Stimulated activated naive B cell treated with anti-CD40 and anti-IgM and Interleukin-4, amounts not matched to agents 10 μg/mL and 1 μg/mL and 100 μg/mL, for 72 hours (primary cell): Measurements from ENCODE around the gene DLL4.
A peak's percentile ranks its signal among the peaks of the same experiment; 100 is the strongest.
"Not testable (repeated sequence)": the region's sequence is repeated elsewhere in the genome, so short reads cannot be mapped to it uniquely, and the experiment has no call there.

ENCODE experiments used
- ATAC-seq, 2 donors: fragments of 150-1000 bp; cut with Tn5 transposase; replicated peaks; 2 replicates each; pipeline ENCODE4 v1.10.0; 2021; ENCODE audit warnings: moderate library complexity in 1 of 2
- DNase-seq: peaks from one replicate; pipeline ENCODE4 v3.0.0; 2021
- H3K27ac Mint-ChIP-seq: one replicate; pipeline ENCODE4 v1.8.0; 2022; ENCODE audit warnings: mild to moderate bottlenecking, mixed read lengths
- H3K27me3 Mint-ChIP-seq, 2 donors: one replicate each; pipeline ENCODE4 v1.8.0; 2022; ENCODE audit warnings: mixed read lengths in 2 of 2
- H3K36me3 Mint-ChIP-seq, 2 donors: one replicate each; pipeline ENCODE4 v1.8.0; 2022; ENCODE audit warnings: mixed read lengths in 2 of 2, mild to moderate bottlenecking in 1 of 2
- H3K4me1 Mint-ChIP-seq, 2 donors: one replicate each; pipeline ENCODE4 v1.8.0; 2022; ENCODE audit warnings: mixed read lengths in 2 of 2, mild to moderate bottlenecking in 1 of 2
- H3K4me3 Mint-ChIP-seq, 2 donors: one replicate each; pipeline ENCODE4 v1.8.0; 2022; ENCODE audit warnings: mild to moderate bottlenecking in 2 of 2, mixed read lengths in 2 of 2, moderate library complexity in 1 of 2
- H3K9me3 Mint-ChIP-seq, 2 donors: one replicate each; pipeline ENCODE4 v1.8.0; 2022; ENCODE audit warnings: mixed read lengths in 2 of 2, mild to moderate bottlenecking in 1 of 2

DLL4 gene

DNA sequence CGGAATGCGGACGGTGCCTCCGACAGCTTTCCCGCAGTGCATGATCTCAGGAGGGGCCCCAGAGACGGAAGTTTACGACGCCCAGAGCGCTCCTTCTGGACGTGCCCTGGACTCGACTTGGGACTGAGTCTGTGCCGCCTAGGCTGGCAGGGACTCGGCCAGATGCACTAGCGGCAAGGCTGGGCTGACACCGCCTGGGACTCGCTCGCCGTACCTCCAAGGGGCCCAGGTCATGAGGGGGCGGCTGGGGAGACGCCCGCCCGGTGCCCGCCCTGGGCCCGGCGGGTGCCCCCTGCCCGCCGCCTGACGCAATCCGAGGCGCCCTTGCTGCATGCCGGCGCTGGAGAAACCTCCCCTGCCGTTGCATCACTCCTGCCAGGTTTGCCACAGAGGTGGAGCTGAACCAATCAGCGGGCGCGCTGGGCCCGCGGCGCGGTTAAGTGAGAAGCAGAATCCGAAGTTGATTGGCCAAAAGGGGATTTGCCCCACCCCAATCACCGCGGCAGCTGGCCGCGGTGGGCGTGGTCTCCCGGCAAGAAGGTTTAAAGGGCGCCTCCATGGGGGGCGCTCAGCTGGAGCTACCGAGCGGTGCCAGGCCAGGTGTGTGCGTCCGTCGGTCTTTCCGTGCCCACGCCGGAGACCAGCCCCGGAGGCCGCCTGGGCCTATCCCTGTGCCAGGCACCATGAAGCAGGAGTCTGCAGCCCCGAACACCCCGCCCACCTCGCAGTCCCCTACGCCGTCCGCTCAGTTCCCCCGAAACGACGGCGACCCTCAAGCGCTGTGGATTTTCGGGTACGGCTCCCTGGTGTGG, 24.0 kb downstream of the DLL4 start, which contains the start of gene CHAC1:
TSS of gene CHAC1 (plus strand) at position 571 of the 812 bp plus-strand sequence. CDS start at position 684, 113 bp downstream.
- H3K27ac Mint-ChIP-seq = peak within 1 kb of the TSS; percentile 91
- H3K9me3 Mint-ChIP-seq = no peaks in the 10 kb centered on the region
- ATAC-seq = peak; percentile 96 to 98
- H3K36me3 Mint-ChIP-seq = peaks cover 5 to 8% of the 10 kb centered on the region in 2 donors
- peaks cover 18 to 25% of the 10 kb centered on the region in 2 donors for H3K4me1 Mint-ChIP-seq
- peak within 1 kb of the TSS; percentile 87 to 92 for H3K4me3 Mint-ChIP-seq
- DNase-seq = peak; percentile 86
- H3K27me3 Mint-ChIP-seq = peaks cover 5 to 12% of the 10 kb centered on the region in 2 donors

DNA sequence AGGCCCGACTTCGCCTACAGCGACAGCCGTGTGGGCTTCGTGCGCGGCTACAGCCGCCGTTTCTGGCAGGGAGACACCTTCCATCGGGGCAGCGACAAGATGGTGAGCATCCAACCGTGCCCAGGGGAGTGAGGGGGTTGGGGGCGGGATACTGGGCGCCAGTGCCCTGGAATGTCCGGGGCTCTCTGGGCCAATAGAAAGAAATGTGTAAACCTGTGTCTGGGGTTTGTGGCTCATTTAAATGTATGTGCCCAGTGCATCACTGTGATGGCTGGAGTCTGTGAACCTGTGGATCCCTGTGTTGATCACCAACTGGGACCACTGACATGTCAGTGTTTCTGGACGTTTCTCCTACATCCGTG, 24.6 kb downstream of the DLL4 start:
- ATAC-seq = no peak
- H3K27ac Mint-ChIP-seq = peak overlapping the region; percentile 91
- H3K36me3 Mint-ChIP-seq = peaks cover 5 to 8% of the 10 kb centered on the region in 2 donors
- H3K9me3 Mint-ChIP-seq = no peaks in the 10 kb centered on the region
- H3K4me3 Mint-ChIP-seq = peak overlapping the region; percentile 87 to 92
- peaks cover 19 to 25% of the 10 kb centered on the region in 2 donors for H3K4me1 Mint-ChIP-seq
- peaks cover 5 to 9% of the 10 kb centered on the region in 2 donors for H3K27me3 Mint-ChIP-seq
- no peak for DNase-seq

DNA sequence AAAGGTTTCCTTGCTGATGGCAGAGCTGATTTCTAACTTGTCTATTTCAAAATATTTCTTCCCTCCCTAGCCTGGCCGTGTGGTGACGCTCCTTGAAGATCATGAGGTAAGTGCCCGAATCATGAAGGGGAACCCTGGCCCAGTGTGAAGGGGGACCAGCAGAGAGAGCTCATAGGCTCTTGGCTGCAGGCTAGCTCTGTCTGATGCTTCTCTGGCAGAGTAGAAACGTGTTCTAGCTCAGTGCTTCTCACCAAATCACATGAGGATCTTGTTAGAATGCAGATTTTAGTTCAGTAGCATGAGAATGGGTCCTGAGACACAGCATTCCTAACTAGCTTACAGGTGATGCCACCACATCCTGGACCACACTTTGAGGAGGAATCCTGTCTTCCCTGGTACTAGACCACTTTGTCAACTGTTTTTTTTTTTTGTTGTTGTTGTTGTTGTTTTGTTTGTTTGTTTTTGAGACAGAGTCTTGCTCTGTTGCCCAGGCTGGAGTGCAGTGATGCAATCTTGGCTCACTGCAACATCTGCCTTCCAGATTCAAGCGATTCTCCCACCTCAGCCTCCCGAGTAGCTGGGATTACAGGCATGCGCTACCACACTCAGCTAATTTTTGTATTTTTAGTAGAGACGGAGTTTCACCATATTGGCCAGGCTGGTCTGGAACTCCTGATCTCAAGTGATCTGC, 25.2 kb downstream of the DLL4 start:
- not testable (repeated sequence) for H3K27me3 Mint-ChIP-seq, H3K9me3 Mint-ChIP-seq, H3K27ac Mint-ChIP-seq, ATAC-seq, H3K36me3 Mint-ChIP-seq, DNase-seq
- H3K4me3 Mint-ChIP-seq = peak overlapping the region; percentile 87 to 92
- H3K4me1 Mint-ChIP-seq = peaks cover 22 to 25% of the 10 kb centered on the region in 2 donors

DNA sequence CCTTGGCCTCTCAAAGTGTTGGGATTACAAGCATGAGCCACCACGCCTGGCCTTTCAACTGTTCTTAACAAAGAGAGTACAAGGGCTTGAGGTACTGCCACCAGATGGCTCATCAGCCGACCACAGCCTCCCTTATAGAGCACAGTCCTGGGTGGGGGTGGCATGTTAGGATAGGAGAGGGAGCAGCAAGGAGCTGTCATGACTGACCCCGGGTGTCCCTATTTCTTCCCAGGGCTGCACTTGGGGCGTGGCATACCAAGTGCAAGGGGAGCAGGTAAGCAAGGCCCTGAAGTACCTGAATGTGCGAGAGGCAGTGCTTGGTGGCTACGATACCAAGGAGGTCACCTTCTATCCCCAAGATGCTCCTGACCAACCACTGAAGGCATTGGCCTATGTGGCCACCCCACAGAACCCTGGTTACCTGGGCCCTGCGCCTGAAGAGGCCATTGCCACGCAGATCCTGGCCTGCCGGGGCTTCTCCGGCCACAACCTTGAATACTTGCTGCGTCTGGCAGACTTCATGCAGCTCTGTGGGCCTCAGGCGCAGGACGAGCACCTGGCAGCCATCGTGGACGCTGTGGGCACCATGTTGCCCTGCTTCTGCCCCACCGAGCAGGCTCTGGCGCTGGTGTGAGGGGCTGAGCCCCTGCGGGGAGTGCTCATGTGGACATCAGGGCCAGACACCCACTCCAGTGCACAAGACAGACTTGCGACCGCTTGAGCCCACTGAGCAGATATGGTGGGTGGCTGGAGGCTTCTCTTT, 26.2 kb downstream of the DLL4 start:
- H3K36me3 Mint-ChIP-seq = peaks cover 5 to 8% of the 10 kb centered on the region in 2 donors
- no peak overlapping the region for H3K4me3 Mint-ChIP-seq
- peaks cover 30 to 35% of the 10 kb centered on the region in 2 donors for H3K4me1 Mint-ChIP-seq
- ATAC-seq (no peak), DNase-seq (no peak)
- no peak overlapping the region for H3K27ac Mint-ChIP-seq
- H3K9me3 Mint-ChIP-seq = no peaks in the 10 kb centered on the region
- H3K27me3 Mint-ChIP-seq = peaks cover 0 to 4% of the 10 kb centered on the region in 2 donors

DNA sequence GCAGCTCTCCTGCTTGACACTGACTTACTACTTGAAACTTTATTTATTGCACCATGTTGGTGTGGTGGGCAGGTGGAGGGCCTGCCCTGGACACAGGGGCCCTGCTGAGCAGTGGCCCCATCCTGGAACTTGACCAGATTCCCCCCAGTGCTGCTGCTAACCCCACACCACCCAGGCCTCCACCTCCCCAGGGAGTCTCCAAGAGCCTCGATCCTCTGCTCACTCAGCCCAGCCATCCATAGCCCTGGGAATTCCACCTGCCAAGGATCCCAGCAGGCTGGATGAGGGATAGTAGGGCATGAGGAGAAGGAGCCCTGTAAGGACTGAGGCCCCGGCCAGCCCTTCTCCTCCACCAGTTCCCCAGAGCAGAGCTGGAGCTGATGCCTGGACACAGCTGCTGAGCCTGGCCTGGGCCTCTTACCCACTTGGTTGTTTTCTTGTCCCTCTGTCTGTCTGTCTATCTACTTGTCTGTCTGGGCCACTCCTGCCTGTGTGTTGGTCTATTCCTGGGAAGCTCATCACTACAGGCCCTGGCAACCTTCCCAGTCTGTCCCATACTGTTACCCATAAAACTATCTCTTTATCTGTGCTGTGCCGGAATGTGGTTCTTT, 26.9 kb downstream of the DLL4 start:
- Mint-ChIP-seq H3K9me3 (no peaks in the 10 kb centered on the region), H3K36me3 (peaks cover 5 to 8% of the 10 kb centered on the region in 2 donors), H3K27me3 (peaks cover 0 to 4% of the 10 kb centered on the region in 2 donors), H3K4me3 (no peak overlapping the region), H3K4me1 (peaks cover 31 to 38% of the 10 kb centered on the region in 2 donors), H3K27ac (no peak overlapping the region)
- DNase-seq (no peak), ATAC-seq (no peak)

DNA sequence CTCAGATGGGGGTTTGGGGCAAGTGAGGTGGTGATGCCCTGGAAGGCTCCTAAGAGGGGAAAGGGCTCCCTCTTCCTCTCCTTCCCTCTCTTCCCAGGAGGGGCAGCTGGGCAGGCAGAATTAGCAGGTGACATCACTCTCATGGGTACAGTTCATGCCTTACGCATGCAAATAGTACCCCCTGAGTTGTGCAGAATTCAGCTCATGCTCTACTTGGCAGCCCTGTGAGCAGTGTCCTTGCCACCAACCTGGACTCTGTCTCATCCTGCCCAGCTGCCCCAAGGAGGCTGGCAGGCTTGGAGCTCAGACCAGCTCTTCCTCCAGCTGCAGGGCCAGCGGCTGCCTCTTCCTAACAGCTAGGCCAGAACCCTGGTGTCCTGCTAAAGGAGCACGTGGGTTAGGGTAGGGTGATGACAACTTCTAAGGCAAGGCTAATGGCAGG, 27.4 kb downstream of the DLL4 start:
- DNase-seq = no peak
- no peak for ATAC-seq
- Mint-ChIP-seq H3K4me3 (no peak overlapping the region), H3K27me3 (peaks cover 0 to 3% of the 10 kb centered on the region in 2 donors), H3K27ac (no peak overlapping the region), H3K9me3 (no peaks in the 10 kb centered on the region), H3K36me3 (peaks cover 5 to 8% of the 10 kb centered on the region in 2 donors), H3K4me1 (peaks cover 31 to 38% of the 10 kb centered on the region in 2 donors)

DNA sequence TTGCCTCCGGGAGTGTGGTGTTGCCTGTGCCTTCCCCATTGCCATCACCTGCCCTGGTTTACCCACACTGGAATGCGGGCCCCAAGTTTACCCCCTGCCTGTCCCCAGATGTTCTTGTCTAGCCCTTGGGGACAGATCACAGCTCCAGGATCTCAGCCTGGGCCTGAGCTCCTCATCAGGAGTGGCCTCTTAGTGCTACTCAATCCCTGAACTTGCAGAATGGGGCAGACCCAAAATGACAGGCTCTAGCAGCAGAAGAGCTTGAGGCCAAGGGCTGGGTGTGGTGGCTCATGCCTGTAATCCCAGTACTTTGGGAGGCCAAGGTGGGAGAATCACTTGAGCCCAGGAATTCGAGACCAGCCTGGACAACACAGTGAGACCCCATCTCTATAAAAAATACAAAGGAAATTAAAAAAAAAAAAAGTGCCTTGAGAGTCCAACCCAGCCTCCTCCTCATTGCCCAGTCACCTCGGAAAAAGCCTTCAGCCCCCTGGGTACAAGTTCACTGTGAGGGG, 28.0 kb downstream of the DLL4 start:
- no peak overlapping the region for H3K4me3 Mint-ChIP-seq
- no peak overlapping the region for H3K27ac Mint-ChIP-seq
- no peaks in the 10 kb centered on the region for H3K27me3 Mint-ChIP-seq
- no peaks in the 10 kb centered on the region for H3K9me3 Mint-ChIP-seq
- H3K36me3 Mint-ChIP-seq = peaks cover 5 to 8% of the 10 kb centered on the region in 2 donors
- ATAC-seq (no peak), DNase-seq (no peak)
- H3K4me1 Mint-ChIP-seq = peaks cover 30 to 36% of the 10 kb centered on the region in 2 donors

DNA sequence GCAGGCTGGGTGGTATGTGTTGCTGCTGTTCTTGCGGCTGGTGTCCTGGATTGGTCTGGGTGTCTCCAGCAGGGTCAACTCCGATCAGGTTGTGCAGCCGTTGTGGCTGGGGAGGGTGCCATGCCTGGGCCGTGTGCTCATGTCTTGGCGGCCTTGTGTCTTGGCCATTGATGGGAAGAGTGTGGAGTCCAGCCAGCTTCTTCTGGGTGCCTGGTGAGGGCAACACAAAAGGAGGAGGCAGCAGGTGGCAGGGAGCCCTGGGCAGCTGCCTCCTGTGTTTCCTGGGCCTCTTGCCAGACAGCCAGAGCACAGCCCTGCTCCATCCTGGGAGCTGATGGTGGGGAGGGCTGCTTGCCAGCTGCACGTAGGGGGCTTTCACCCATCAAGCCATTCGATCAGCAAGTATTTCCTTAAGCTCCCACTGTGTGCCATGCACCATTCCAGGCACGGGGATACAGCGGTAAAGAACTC, 28.5 kb downstream of the DLL4 start:
- peaks cover 5 to 8% of the 10 kb centered on the region in 2 donors for H3K36me3 Mint-ChIP-seq
- peaks cover 28 to 31% of the 10 kb centered on the region in 2 donors for H3K4me1 Mint-ChIP-seq
- H3K27me3 Mint-ChIP-seq = no peaks in the 10 kb centered on the region
- H3K27ac Mint-ChIP-seq = no peak overlapping the region
- DNase-seq (no peak), ATAC-seq (no peak)
- H3K4me3 Mint-ChIP-seq = no peak overlapping the region
- no peaks in the 10 kb centered on the region for H3K9me3 Mint-ChIP-seq

DNA sequence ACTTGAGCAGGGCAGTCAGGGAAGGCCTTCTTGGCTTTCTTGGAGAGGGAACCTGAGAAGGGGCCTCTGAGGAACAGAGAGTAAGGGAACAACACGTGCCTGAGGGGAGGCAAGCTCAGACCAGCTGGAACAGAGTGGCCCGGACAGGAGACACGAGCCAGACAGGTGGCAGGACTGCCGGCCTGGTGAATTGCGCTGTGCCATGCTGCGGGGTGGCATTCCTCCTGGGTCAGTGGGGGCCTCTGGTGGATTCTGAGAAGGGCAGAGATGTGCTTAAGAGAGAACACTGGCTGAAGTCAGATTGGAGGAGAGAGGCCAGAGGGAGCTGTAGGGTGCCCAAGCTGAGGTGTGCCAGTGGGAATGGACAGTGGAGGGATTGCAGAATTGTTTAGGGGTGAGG, 29.0 kb downstream of the DLL4 start:
- H3K9me3 Mint-ChIP-seq = no peaks in the 10 kb centered on the region
- no peak overlapping the region for H3K27ac Mint-ChIP-seq
- ATAC-seq = no peak
- DNase-seq = no peak
- peaks cover 5 to 8% of the 10 kb centered on the region in 2 donors for H3K36me3 Mint-ChIP-seq
- H3K27me3 Mint-ChIP-seq = no peaks in the 10 kb centered on the region
- no peak overlapping the region for H3K4me3 Mint-ChIP-seq
- H3K4me1 Mint-ChIP-seq = peaks cover 24 to 26% of the 10 kb centered on the region in 2 donors

DNA sequence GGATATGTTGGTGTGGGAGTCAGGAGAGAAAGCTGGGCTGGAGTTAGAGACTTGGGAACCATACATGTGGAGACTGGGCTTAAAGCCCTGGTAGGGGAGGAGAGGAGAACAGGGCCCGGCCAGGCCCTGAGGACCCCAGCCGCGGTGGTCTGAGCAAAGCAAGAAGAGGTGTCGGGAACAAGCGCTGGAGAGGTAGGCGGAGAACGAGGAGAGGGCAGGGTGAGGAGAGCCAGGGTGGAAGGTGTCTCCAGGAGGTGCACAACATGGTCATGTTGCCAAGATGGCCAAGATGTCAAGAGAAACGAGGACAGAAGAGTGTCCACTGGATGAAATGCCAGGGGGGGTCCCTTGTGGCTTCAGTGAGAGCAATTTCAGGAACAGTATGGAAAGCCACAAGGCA, 29.6 kb downstream of the DLL4 start:
- H3K4me3 Mint-ChIP-seq = no peak overlapping the region
- no peak overlapping the region for H3K27ac Mint-ChIP-seq
- H3K4me1 Mint-ChIP-seq = peaks cover 20 to 21% of the 10 kb centered on the region in 2 donors
- no peak for ATAC-seq
- no peak for DNase-seq
- no peaks in the 10 kb centered on the region for H3K9me3 Mint-ChIP-seq
- peaks cover 5 to 8% of the 10 kb centered on the region in 2 donors for H3K36me3 Mint-ChIP-seq
- no peaks in the 10 kb centered on the region for H3K27me3 Mint-ChIP-seq

DNA sequence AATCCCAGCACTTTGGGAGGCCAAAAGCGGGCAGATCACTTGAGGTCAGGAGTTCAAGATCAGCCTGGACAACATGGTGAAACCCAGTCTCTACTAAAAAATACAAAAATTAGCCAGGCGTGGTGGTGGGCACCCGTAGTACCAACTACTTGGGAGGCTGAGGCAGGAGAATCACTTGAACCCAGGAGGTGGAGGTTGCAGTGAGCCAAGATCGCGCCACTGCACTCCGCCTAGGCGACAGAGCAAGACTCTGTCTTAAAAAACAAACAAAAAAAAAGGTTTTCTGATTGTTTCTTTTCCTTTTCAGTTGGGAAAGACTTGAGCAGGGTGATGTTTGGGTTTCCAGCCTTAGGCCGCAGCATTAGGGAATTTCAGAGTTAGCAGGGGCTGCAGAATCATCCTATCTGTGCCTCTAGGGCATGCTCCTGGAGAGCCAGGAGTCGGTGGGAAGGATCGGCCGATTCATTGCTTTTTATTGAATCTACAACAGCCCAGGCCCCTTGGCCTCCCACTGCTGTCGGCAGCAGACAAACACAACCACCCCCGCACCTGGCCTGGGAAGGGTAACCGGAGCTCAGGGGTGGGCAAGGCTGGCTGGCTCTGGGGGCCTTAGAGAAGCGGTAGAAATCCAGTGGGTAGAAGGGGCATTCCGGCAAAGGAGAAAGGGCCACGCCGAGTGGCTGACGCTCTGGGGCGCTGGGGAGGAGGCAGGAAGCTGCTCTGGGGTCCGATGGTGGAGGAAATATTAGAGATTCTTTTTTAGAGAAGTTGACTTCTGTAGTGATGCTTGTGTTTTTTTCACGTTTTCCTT, 30.4 kb downstream of the DLL4 start:
- H3K27ac Mint-ChIP-seq = peak overlapping the region; percentile 53
- peaks cover 13 to 15% of the 10 kb centered on the region in 2 donors for H3K4me1 Mint-ChIP-seq
- no peak overlapping the region for H3K4me3 Mint-ChIP-seq
- ATAC-seq (peak; percentile 46), DNase-seq (no peak)
- H3K36me3 Mint-ChIP-seq = peaks cover 5 to 8% of the 10 kb centered on the region in 2 donors
- H3K9me3 Mint-ChIP-seq = no peaks in the 10 kb centered on the region
- H3K27me3 Mint-ChIP-seq = no peaks in the 10 kb centered on the region

DNA sequence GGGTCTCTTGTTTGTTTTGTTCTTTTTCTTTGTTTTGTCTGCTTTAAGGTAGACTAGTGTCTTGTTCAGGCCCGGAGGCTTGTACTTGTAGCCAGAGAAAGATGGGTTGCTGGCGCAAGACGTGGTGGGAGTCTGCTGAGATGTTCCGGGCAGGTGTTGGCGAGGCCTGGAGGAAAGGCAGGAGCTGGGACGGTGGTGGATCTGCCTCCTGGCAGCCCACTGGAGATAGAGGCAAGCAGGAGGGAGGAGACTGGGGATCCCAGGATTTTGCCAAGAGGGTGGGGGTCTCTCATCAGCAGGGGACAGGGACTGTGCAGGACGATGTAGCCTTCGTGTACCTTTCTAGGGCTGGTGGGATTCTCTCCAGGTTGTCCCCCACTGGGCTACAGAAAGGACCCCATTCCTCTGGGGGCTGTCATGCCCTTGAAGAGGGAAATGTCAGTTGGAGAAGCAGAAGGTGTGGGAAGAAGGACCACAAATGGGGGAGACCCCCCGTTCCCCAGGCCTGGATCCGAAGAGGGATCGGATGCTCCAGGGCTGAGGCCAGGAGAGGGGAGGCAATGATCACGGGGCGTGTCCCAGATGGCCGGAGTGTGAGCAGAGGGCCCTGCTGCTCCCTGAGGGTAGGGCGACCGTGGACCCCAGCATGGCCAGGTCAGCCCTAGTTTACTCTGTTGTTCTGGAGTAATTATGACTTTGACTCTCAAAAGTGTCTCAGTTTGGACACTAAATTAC, 31.2 kb downstream of the DLL4 start:
- peak overlapping the region; percentile 53 for H3K27ac Mint-ChIP-seq

More for the DNA sequence above, 31.2 kb downstream of the DLL4 start:
- no peak for DNase-seq
- H3K36me3 Mint-ChIP-seq = peaks cover 5 to 8% of the 10 kb centered on the region in 2 donors
- H3K27me3 Mint-ChIP-seq = no peaks in the 10 kb centered on the region
- ATAC-seq = no peak
- H3K4me1 Mint-ChIP-seq = peaks cover 13 to 17% of the 10 kb centered on the region in 2 donors
- H3K4me3 Mint-ChIP-seq = no peak overlapping the region
- no peaks in the 10 kb centered on the region for H3K9me3 Mint-ChIP-seq
